ENCODE measurements around the gene SDS.

Gene SDS

DNA sequence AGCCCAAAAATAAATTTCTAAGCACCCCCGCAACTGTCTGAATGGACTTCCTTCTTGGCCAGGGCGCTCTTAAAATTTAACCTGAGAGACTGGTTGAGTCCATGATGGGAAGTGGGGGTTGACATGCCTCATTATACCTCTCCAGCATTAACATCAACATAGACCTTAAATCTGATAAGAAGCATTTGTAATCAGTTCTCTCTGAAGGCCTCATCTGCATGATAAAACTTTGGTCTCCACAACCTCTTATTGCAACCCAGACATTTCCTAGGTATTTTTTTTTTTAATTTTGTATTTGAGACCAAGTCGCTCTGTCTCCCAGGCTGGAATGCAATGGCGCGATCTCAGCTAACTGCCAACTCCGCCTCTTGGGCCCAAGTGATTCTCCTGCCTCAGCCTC lies 58.4 kb downstream of the SDS start:
- no peak for DNase-seq

Data from activated T-cell treated with anti-CD3 and anti-CD28 coated beads for 4 hours (primary cell).